HUDEP-2 (cell line): ENCODE measurements around the gene CIC.
"Not testable (repeated sequence)": the region's sequence is repeated elsewhere in the genome, so short reads cannot be mapped to it uniquely, and the experiment has no call there.

ENCODE experiments used
- DNase-seq, 76 experiments: peaks; one replicate each; lab custom pipeline; 2025; ENCODE audit not compliant: unreplicated experiment in 76 of 76; lab: John Stamatoyannopoulos, UW

Gene CIC

DNA sequence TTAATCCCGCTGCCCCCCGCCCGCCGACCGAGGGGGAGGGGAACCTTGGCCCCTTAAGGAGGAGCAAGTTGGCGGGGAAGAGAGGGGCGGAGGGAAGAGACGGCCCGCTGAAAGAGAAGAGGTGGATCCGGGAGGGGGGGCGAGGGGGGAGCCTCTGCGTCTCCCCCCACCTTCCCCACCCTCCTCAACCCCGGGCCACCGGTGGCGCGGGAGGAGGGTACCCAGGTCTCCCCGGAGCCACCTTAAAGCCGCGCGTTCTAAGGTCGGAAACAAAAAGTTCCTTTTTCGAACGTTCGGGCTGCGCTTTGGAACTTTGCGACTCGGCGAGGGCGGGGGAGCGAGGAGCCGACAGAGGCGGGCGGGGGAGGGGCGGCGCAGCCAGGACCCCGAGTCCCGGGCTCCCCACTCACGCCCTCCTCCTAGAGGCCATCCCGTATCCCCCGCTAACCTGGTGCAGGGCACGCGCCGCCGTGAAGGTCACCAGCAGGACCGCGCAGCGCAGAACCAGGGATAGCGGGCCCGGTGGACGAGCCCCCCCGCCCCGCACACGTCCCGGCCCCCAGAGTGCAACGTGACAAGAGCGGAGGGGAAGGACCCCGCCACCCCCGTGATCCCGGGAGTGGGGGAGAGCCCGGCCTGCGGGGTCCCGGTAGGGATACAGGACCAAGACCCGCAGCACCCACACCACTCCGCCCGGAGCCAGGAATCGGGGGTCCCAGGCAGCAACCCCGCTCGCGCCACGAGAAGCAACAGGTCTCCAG is 14.8 kb upstream of the CIC start:
- peak in 54 of 76 experiments; percentile 18 to 76 (median 56) for DNase-seq

GRCh38 chr19:42254850-42255765 is 13.9 kb upstream of the CIC start, which contains the start of gene ERF:
TSS of gene ERF (minus strand) at chr19:42255128. CDS start at chr19:42254999, 129 bp downstream.
- peak in 75 of 76 experiments; percentile 42 to 96 (median 91) for DNase-seq

DNA sequence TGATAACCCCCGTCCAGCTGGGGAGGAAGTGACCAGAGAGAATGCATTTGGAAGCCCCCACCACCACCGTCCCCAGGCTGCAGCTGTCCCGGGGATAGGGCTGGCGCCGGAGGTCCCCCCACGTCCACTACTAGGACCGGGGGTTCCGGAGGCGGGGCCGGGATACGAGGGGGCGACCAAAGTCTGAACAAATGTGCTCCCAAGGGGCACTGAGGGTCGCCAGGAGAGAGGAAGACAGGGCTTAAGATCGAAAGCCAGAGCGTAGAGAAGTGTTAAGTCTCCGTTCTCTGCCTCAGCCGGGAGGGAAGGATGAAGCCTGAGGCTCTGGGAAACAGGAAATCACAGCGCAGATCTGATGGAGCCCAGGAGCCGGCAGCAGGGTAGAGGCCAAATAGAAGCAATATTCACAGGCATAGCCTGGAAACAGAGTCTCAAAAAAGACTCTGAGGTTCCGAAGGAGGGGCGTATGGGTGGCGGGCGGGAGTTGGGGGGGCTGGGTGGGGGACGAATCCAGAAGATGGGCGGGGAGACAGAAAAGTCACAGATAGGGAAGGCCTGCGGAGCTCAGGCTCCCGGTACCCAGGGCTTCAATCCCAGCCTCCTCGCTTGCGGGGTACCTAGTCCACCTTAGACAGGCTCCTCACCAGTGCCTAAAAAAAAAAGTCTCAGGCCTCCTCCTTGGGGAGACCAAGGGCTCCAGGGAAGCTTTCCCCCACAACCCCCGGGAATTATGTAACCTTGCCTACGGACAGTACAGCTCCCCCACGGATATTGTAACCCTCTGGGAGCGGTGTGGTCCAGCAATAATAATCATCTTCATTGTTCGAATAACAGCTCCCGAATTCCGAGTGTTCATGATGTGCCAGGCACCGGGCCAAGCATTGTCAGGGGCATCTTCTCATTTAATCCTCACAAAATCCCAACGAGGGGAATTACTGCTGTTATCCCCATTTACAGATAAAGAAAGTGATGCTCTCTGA is 13.0 kb upstream of the CIC start:
- DNase-seq = no peak

DNA sequence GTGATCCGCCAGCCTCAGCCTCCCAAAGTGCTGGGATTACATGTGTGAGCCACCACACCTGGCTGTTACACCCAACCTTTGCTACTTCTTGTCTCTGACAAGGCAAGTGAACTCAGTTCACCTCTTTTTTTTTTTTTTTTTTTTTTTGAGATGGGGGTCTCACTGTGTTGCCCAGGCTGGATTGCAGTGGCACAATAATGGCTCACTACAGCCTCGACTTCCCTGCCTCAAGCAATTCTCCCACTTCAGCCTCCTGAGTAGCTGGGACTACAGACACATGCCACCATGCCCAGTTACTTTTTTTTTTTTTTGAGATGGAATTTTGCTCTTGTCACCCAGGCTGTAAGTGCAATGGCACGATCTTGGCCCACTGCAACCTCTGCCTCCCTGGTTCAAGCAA is 11.2 kb upstream of the CIC start:
- DNase-seq = not testable (repeated sequence)

GRCh38 chr19:42261763-42262162 is 7.3 kb upstream of the CIC start:
- DNase-seq = no peak

DNA sequence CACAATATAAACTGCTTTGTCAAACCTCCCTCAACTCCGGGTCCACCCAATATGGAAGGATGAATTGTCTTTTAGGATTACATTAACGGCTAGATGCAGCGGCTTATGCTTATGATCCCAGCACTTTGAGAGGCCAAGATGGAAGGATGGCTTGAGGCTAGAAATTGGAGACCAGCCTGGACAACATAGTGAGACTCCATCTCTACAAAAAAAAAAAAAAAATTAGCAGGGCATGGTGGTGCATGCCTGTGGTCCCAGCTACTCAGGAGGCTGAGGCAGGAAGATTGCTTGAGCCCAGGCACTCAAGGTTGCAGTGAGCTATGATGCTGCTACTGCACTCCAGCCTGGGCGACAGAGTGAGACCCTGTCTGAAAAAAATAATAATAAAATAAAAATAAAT is 2.9 kb upstream of the CIC start:
- not testable (repeated sequence) for DNase-seq

DNA sequence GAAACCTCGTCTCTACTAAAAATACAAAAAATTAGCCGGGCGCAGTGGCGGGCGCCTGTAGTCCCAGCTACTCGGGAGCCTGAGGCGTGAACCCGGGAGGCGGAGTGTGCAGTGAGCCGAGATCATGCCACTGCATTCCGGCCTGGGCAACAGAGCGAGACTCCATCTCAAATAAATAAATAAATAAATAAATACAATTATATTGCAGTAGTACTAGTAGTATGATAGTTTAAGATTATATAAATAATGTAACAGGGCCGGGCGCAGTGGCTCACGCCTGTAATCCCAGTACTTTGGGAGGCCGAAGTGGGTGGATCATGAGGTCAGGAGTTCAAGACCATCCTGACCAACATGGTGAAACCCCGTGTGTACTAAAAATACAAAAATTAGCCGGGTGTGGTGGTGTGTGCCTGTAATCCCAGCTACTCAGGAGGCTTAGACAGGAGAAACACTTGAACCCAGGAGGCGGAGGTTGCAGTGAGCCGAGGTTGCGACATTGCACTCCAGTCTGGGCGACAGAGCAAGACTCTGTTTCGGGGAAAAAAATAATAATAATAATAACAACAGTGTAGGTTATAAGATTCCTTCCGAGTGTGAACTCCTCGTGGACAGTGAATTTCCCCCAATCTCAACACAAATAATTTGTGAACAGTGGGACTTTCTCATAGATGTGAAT is 2.0 kb upstream of the CIC start:
- not testable (repeated sequence) for DNase-seq

GRCh38 chr19:42267644-42268141 is 1.4 kb upstream of the CIC start:
- DNase-seq = peak in 2 of 76 experiments; percentile 65 to 91

DNA sequence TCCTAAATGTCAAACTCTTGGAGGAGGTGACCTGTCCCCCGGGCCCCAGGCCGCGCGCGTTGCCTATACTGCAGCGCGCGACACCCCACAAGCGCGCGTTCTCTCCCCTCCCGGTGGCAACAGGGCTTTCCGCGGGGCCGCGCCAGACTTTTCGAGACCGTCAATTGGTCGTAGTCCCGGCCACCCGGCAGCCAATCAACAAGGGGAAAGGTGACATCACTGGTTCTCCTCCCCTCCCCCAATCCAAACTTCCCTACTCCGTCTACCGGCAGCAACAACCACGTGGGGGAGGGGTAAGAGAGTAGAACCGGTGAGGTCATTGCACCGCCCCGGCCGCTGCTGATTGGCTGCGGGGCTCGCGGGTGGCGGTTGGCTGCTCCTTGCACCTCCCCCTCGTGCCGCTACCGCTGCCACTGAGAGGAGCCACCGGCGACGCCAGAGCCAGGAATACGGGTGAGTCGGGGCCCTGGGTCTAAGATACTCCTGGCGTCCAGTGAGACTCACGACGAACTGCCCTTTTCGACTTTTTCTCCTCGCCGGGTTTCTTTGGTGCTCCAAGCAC is 829 bp upstream of the CIC start:
- DNase-seq = peak; percentile 91 to 100 (median 100)

GRCh38 chr19:42269478-42270345 is 660 bp downstream of the CIC start:
- peak in 2 of 76 experiments; percentile 35 to 43 for DNase-seq

DNA sequence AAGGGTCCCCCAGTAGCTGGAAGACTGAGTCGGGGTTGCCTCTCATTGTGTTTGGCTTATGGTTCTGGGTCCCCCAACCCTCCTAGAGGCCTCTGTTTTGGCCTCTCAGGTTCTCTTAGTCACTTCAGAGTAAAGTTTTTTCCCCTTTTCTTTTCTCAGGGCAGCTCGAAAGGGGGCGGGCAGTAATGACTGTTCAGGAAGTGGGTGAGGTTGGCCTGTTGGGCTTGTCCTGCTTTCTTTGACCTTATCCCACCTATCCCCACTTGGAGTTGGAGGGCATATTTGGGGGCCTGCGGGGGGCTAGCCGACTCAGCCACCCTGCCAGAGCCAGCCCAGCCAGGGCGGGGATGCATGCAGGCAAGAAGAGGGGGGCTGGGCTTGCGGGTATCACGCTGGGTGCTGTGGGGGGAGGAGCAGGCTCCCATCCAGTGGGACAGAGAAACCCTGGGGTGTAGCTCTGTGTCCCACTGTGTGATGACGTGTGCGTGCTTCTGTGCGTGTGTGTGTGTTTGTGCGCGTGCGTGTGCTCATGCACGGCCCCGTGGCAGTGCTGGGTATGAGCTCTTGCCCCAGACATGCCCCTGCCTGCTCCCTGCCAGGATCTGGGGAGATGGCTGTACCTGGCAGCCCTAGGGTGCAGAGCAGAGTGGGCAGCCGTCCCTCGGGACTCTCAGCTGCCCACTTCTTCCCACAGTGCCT is 1.4 kb downstream of the CIC start:
- DNase-seq = peak in 44 of 76 experiments; percentile 27 to 76 (median 50)

GRCh38 chr19:42271045-42271419 is 2.0 kb downstream of the CIC start:
- DNase-seq = peak in 2 of 76 experiments; percentile 29 to 30

DNA sequence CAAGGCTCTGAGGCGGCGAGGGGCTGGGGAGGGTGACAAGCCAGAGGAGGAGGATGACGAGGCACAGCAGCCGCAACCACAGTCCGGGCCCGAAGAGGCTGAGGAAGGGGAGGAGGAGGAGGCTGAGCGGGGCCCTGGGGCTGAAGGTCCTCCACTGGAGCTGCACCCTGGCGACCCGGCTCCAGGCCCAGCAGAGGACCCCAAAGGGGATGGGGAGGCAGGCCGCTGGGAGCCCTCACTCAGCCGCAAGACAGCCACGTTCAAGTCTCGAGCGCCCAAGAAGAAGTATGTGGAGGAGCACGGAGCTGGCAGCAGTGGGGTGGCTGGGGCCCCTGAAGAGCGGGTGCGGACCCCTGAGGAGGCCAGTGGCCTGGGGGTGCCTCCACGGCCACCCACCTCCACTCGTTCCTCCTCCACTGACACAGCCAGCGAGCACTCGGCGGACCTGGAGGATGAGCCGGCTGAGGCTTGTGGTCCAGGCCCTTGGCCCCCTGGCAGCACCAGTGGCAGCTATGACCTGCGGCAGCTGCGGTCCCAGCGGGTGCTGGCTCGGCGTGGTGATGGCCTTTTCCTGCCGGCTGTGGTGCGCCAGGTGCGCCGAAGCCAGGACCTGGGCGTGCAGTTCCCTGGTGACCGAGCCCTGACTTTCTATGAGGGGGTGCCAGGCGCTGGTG is 2.9 kb downstream of the CIC start:
- DNase-seq = no peak

DNA sequence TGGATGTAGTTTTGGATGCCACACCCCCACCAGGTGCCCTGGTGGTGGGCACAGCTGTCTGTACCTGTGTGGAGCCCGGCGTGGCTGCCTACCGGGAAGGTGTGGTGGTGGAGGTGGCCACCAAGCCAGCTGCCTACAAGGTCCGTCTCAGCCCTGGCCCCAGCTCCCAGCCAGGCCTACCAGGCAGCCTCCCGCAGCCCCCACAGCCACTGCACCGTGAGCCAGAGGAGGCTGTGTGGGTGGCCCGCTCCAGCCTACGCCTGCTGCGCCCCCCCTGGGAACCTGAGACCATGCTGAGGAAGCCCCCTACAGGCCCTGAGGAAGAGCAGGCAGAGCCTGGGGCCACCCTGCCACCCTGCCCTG is 3.5 kb downstream of the CIC start:
- no peak for DNase-seq

DNA sequence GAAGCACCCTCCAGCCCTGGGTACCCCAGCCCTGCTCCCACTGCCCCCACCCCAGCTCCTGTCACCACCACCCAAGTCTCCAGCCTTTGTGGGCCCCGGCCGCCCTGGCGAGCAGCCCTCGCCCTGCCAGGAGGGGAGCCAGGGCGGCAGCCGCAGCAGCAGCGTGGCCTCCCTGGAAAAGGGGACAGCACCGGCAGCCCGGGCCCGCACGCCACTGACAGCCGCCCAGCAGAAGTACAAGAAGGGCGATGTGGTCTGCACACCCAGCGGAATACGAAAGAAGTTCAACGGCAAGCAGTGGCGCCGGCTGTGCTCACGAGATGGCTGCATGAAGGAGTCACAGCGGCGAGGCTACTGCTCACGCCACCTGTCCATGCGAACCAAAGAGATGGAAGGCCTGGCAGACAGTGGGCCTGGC is 3.9 kb downstream of the CIC start:
- DNase-seq = no peak

GRCh38 chr19:42273407-42274064 is 4.5 kb downstream of the CIC start:
- DNase-seq = no peak
